Measurements from ENCODE around the gene EHMT1. TPM values are rescaled to one million over a fixed set of nuclear protein-coding genes. Genes with fewer than 3 reads are reported as not detected.

The EHMT1 gene
- total and polyA plus RNA-seq, 4 experiments from 2014 or later = 6.7 to 118 (median 67.5) TPM

Small RNA genes lying within 50 kb of the gene (microRNA-seq; reads per million reads assigned to microRNA genes)
- not detected for gene MIR602 (ENCODE audit: borderline microRNAs expressed, borderline number of aligned reads, borderline replicate concordance)

Other genes starting within 250 kb of the EHMT1 start
- 10 to 100 TPM; 21.4 to 21.9 TPM for gene EXD3, start 195.8 kb upstream of the EHMT1 start, total RNA-seq
- 1 to 10 TPM; 2.5 to 7.1 TPM for gene EXD3, start 195.8 kb upstream of the EHMT1 start, polyA plus RNA-seq
- gene NOXA1, start 195.6 kb upstream of the EHMT1 start, total RNA-seq = 1 to 10 TPM; 4.5 to 5.6 TPM
- gene NOXA1, start 195.6 kb upstream of the EHMT1 start, polyA plus RNA-seq = under 1 TPM; 0.29 to 1.00 TPM
- gene ENTPD8, start 177.6 kb upstream of the EHMT1 start, total RNA-seq = not detected
- not detected for gene ENTPD8, start 177.6 kb upstream of the EHMT1 start, polyA plus RNA-seq
- 10 to 100 TPM; 18.3 to 20.9 TPM for gene NSMF, start 159.7 kb upstream of the EHMT1 start, total RNA-seq
- gene NSMF, start 159.7 kb upstream of the EHMT1 start, polyA plus RNA-seq = 10 to 100 TPM in 1 of 2 donors, 1 to 10 TPM in 1; 3.8 to 10.6 TPM
- 10 to 100 TPM; 15.5 to 15.7 TPM for gene PNPLA7, start 68.6 kb upstream of the EHMT1 start, total RNA-seq
- under 1 TPM in 1 of 2 donors, not detected in 1; 0.98 TPM for gene PNPLA7, start 68.6 kb upstream of the EHMT1 start, polyA plus RNA-seq
- 10 to 100 TPM; 91.6 to 95.9 TPM for gene MRPL41, start 67.1 kb upstream of the EHMT1 start, total RNA-seq
- 10 to 100 TPM; 37.8 to 39.9 TPM for gene MRPL41, start 67.1 kb upstream of the EHMT1 start, polyA plus RNA-seq
- gene DPH7, start 40.1 kb upstream of the EHMT1 start, total RNA-seq = 10 to 100 TPM; 76.7 to 79.1 TPM
- 10 to 100 TPM; 27.9 to 30.2 TPM for gene DPH7, start 40.1 kb upstream of the EHMT1 start, polyA plus RNA-seq
- 10 to 100 TPM; 26.8 to 29.1 TPM for gene ZMYND19, start 28.5 kb upstream of the EHMT1 start, total RNA-seq
- 10 to 100 TPM in 1 of 2 donors, 1 to 10 TPM in 1; 3.6 to 13.7 TPM for gene ZMYND19, start 28.5 kb upstream of the EHMT1 start, polyA plus RNA-seq
- gene ARRDC1, start 13.3 kb upstream of the EHMT1 start, total RNA-seq = 10 to 100 TPM; 82.3 to 86.2 TPM
- gene ARRDC1, start 13.3 kb upstream of the EHMT1 start, polyA plus RNA-seq = 10 to 100 TPM; 54.3 to 59.4 TPM

Measured in CD4-positive, alpha-beta memory T cell (primary cell).